Body of pancreas (tissue), 4 donors: ENCODE results near the gene TPGS2.

ENCODE experiments used
- POLR2A ChIP-seq, 3 donors: fragments of 450-650 bp; IDR thresholded peaks; one replicate each; pipeline ENCODE4 v1.6.1; 2016; ENCODE audit warnings: antibody characterized with exemption in 3 of 3, mild to moderate bottlenecking in 2 of 3
- TF ChIP-seq, protein P1 (sequence below), 7 experiments: fragments of 450-650 bp in 4 of 7; fragments of 200-600 bp in 3 of 7; sonication (generic) in 3 of 7; IDR thresholded peaks; one replicate each; pipeline ENCODE4 v1.5.1; 2016 to 2019; ENCODE audit warnings: antibody characterized with exemption in 7 of 7

DNA sequence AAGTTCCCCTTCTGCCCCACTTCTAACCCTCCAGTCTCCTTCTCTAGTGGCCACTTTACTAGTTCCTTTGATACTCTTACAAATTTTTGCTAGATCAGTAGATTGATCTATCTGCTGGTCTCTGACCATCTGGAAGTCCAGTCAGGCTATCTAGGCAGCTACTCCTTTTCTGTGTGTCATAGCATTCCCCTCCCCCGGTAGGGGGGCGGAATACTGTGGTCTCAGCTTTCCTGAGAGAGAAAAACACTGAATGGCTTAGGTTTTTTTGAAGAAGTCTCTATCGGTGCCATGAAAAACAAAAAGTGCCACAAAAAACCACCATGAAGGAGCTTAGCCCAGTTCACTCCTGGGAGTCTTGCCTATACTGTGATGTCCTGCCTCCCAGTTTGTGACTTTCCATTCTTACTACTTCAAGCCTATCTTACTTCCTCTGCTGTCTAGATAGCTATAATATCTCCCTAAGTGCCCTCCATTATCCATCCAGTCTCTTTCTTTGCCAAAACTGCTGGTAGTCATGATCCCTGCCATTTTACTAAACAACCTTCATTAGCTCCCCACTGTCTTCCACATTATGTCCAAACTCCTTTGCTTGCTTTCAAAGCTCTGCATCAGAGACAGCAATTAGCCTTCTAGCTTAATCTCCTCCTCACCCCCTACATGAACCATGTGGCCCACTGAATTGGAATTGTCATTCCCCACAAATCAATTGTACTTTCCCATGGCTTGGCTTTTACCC is 29.9 kb downstream of the TPGS2 start:
- TF ChIP-seq, protein P1, sequence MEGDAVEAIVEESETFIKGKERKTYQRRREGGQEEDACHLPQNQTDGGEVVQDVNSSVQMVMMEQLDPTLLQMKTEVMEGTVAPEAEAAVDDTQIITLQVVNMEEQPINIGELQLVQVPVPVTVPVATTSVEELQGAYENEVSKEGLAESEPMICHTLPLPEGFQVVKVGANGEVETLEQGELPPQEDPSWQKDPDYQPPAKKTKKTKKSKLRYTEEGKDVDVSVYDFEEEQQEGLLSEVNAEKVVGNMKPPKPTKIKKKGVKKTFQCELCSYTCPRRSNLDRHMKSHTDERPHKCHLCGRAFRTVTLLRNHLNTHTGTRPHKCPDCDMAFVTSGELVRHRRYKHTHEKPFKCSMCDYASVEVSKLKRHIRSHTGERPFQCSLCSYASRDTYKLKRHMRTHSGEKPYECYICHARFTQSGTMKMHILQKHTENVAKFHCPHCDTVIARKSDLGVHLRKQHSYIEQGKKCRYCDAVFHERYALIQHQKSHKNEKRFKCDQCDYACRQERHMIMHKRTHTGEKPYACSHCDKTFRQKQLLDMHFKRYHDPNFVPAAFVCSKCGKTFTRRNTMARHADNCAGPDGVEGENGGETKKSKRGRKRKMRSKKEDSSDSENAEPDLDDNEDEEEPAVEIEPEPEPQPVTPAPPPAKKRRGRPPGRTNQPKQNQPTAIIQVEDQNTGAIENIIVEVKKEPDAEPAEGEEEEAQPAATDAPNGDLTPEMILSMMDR (IDR thresholded peaks at IDR 0.05) = no peak
- TF ChIP-seq POLR2A (IDR thresholded peaks at IDR 0.05) = no peak
